DND-41 (cell line): Measurements from ENCODE around the gene TMED4.

ENCODE experiments used
- ATAC-seq: fragments of 200-7000 bp; cut with Tn5 transposase; 3 replicates; pipeline ENCODE4 v1.9.1; 2021; ENCODE audit warnings: low read depth; ENCODE audit not compliant: insufficient read depth
- DNase-seq: peaks from one replicate; pipeline ENCODE4 v3.0.0-alpha.2; 2020
- H2AFZ ChIP-seq: 2 replicates; pipeline ENCODE4 v1.6.0; 2012; ENCODE audit warnings: low read depth, low read length
- H3K27ac ChIP-seq: 2 replicates; pipeline ENCODE4 v1.5.1; 2012; ENCODE audit warnings: low read length, inconsistent platforms
- H3K27me3 ChIP-seq: fragments of 200-600 bp; sonication (generic); 2 replicates; pipeline ENCODE4 v1.6.0; 2012; ENCODE audit warnings: low read length, mild to moderate bottlenecking, inconsistent platforms; ENCODE audit not compliant: insufficient read depth, poor library complexity
- H3K36me3 ChIP-seq: 2 replicates; pipeline ENCODE4 v1.5.1; 2012; ENCODE audit warnings: low read length, inconsistent platforms; ENCODE audit not compliant: insufficient read depth
- H3K4me1 ChIP-seq: 2 replicates; pipeline ENCODE4 v1.5.1; 2012; ENCODE audit warnings: mild to moderate bottlenecking, low read length; ENCODE audit not compliant: insufficient read depth
- H3K4me2 ChIP-seq: 2 replicates; pipeline ENCODE4 v1.6.0; 2012; ENCODE audit warnings: mild to moderate bottlenecking, moderate library complexity, low read length, inconsistent platforms; ENCODE audit not compliant: insufficient read depth
- H3K4me3 ChIP-seq, 2 experiments: fragments of 200-600 bp in 1 of 2; shearing (Covaris generic) in 1 of 2; 2 replicates each; pipeline ENCODE4 v1.5.1; 2012 to 2016; ENCODE audit warnings: inconsistent platforms in 2 of 2, low read length in 2 of 2, mild to moderate bottlenecking in 2 of 2, low read depth in 1 of 2, moderate library complexity in 1 of 2
- H3K79me2 ChIP-seq: 2 replicates; pipeline ENCODE4 v1.6.0; 2012; ENCODE audit warnings: low read length, inconsistent platforms; ENCODE audit not compliant: insufficient read depth
- H3K9ac ChIP-seq: 2 replicates; pipeline ENCODE4 v1.6.0; 2012; ENCODE audit warnings: low read depth, mild to moderate bottlenecking, inconsistent platforms, low read length, moderate library complexity
- H3K9me3 ChIP-seq: 2 replicates; pipeline ENCODE4 v1.5.1; 2012; ENCODE audit warnings: low read length, moderate library complexity, mild to moderate bottlenecking, inconsistent platforms; ENCODE audit not compliant: insufficient read depth, severe bottlenecking
- H4K20me1 ChIP-seq: 2 replicates; pipeline ENCODE4 v1.6.0; 2012; ENCODE audit warnings: low read length; ENCODE audit not compliant: insufficient read depth
- EZH2 ChIP-seq: IDR thresholded peaks from 3 replicates; pipeline ENCODE4 v1.6.1; 2012; ENCODE audit warnings: borderline replicate concordance, low read depth, mild to moderate bottlenecking, moderate library complexity, low read length, inconsistent platforms; ENCODE audit not compliant: severe bottlenecking
- TF ChIP-seq, protein P1 (sequence below): IDR thresholded peaks from 2 replicates; pipeline ENCODE4 v1.5.1; 2012; ENCODE audit warnings: borderline replicate concordance, low read length, moderate library complexity, mild to moderate bottlenecking; ENCODE audit not compliant: poor library complexity, severe bottlenecking; ENCODE audit errors: extremely low read depth

The TMED4 gene

GRCh38 chr7:44549457-44549856 lies 32.6 kb downstream of the TMED4 start:
- H3K9me3 ChIP-seq: no peaks in the 10 kb centered on the region
- H3K36me3 ChIP-seq: no peaks in the 10 kb centered on the region
- DNase-seq (no peak), ATAC-seq (no peak)
- no peaks in the 10 kb centered on the region for H3K4me1 ChIP-seq
- no peaks in the 10 kb centered on the region for H4K20me1 ChIP-seq
- H3K4me3 ChIP-seq: no peak overlapping the region
- H3K9ac ChIP-seq: no peak overlapping the region
- no peak overlapping the region for H3K27ac ChIP-seq
- no peaks in the 10 kb centered on the region for H3K79me2 ChIP-seq
- no peak overlapping the region for H2AFZ ChIP-seq
- TF ChIP-seq, protein P1, sequence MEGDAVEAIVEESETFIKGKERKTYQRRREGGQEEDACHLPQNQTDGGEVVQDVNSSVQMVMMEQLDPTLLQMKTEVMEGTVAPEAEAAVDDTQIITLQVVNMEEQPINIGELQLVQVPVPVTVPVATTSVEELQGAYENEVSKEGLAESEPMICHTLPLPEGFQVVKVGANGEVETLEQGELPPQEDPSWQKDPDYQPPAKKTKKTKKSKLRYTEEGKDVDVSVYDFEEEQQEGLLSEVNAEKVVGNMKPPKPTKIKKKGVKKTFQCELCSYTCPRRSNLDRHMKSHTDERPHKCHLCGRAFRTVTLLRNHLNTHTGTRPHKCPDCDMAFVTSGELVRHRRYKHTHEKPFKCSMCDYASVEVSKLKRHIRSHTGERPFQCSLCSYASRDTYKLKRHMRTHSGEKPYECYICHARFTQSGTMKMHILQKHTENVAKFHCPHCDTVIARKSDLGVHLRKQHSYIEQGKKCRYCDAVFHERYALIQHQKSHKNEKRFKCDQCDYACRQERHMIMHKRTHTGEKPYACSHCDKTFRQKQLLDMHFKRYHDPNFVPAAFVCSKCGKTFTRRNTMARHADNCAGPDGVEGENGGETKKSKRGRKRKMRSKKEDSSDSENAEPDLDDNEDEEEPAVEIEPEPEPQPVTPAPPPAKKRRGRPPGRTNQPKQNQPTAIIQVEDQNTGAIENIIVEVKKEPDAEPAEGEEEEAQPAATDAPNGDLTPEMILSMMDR: no peak
- TF ChIP-seq EZH2: no peak
- peaks cover 10% of the 10 kb centered on the region for H3K27me3 ChIP-seq
- H3K4me2 ChIP-seq: no peak overlapping the region

- ATAC-seq (no peak), DNase-seq (no peak)
- Histone ChIP-seq H3K27me3 (peaks cover 10% of the 10 kb centered on the region), H3K36me3 (no peaks in the 10 kb centered on the region), H3K4me3 (no peak overlapping the region), H3K9me3 (no peaks in the 10 kb centered on the region), H3K4me1 (no peaks in the 10 kb centered on the region), H3K27ac (no peak overlapping the region), H3K9ac (no peak overlapping the region), H2AFZ (no peak overlapping the region), H3K4me2 (no peak overlapping the region), H3K79me2 (no peaks in the 10 kb centered on the region), H4K20me1 (no peaks in the 10 kb centered on the region)
- no peak for TF ChIP-seq EZH2
- TF ChIP-seq, protein P1: no peak
Observed at GRCh38 chr7:44548893-44549292, 33.1 kb downstream of the TMED4 start.

GRCh38 chr7:44547536-44548231 lies 34.3 kb downstream of the TMED4 start:
- DNase-seq (no peak), ATAC-seq (0 out of 3 replicates have a peak, but pooled peaks have one; percentile 19)
- Histone ChIP-seq H3K27me3 (peaks cover 10% of the 10 kb centered on the region), H3K9me3 (no peaks in the 10 kb centered on the region), H4K20me1 (no peaks in the 10 kb centered on the region), H2AFZ (no peak overlapping the region), H3K4me3 (no peak overlapping the region), H3K4me1 (no peaks in the 10 kb centered on the region), H3K79me2 (no peaks in the 10 kb centered on the region), H3K27ac (no peak overlapping the region), H3K36me3 (no peaks in the 10 kb centered on the region), H3K9ac (no peak overlapping the region), H3K4me2 (no peak overlapping the region)
- TF ChIP-seq, protein P1: no peak
- no peak for TF ChIP-seq EZH2
